ENCODE data around the gene NOS2. TPM values are rescaled to one million over a fixed set of nuclear protein-coding genes. Genes with fewer than 3 reads are reported as not detected.

The NOS2 gene
- total and polyA plus RNA-seq, 10 donors = 0.02 to 0.69 (median 0.13) TPM; not detected in 1

GRCh38 chr17:27783440-27784350 lies 16.6 kb downstream of the NOS2 start:
- 76 to 90% (median 83%) methylated on average over 7 to 9 of the region's 9 CpGs for WGBS, 5 donors
- intact Hi-C loops (cut with DNase I; ENCODE audit: low total_unique reads) = no loop called here
- DNase-seq = no peak
- H3K4me1 ChIP-seq = peaks cover 0 to 6% (median 0%) of the 10 kb centered on the region in 6 donors
- H3K27ac ChIP-seq = peak overlapping the region in 1 of 8 donors; percentile 9
- no peak overlapping the region for H3K4me3 ChIP-seq
- TF ChIP-seq CTCF (IDR thresholded peaks at IDR 0.05 in 8 of 11, conservative IDR thresholded peaks at IDR 0.05 in 3 of 11) (no peak), POLR2AphosphoS5 (IDR thresholded peaks at IDR 0.05) (no peak), POLR2A (IDR thresholded peaks at IDR 0.05) (no peak)
- no peaks in the 10 kb centered on the region for H3K36me3 ChIP-seq
- no peaks in the 10 kb centered on the region for H3K9me3 ChIP-seq
- H3K27me3 ChIP-seq (replicated peaks in 1 of 7) = no peaks in the 10 kb centered on the region

GRCh38 chr17:27782791-27783206 lies 17.5 kb downstream of the NOS2 start:
- H3K4me3 ChIP-seq = no peak overlapping the region
- no peak for DNase-seq
- H3K27ac ChIP-seq = peak overlapping the region in 1 of 8 donors; percentile 33
- H3K36me3 ChIP-seq = no peaks in the 10 kb centered on the region
- TF ChIP-seq CTCF (IDR thresholded peaks at IDR 0.05 in 8 of 11, conservative IDR thresholded peaks at IDR 0.05 in 3 of 11) = no peak
- no peak for TF ChIP-seq POLR2A (IDR thresholded peaks at IDR 0.05)
- peak in 2 of 3 donors; percentile 43 to 46 for TF ChIP-seq POLR2AphosphoS5 (IDR thresholded peaks at IDR 0.05)
- H3K27me3 ChIP-seq (replicated peaks in 1 of 7) = no peaks in the 10 kb centered on the region
- H3K9me3 ChIP-seq = no peaks in the 10 kb centered on the region
- peaks cover 0 to 6% (median 0%) of the 10 kb centered on the region in 6 donors for H3K4me1 ChIP-seq
- intact Hi-C loops (cut with DNase I; ENCODE audit: low total_unique reads) = no loop called here
- WGBS, 5 donors = 30 to 55% (median 35%) methylated on average over 7 of the region's 7 CpGs

- intact Hi-C loops (cut with DNase I; ENCODE audit: low total_unique reads) = no loop called here
- Histone ChIP-seq H3K27ac (no peak overlapping the region), H3K4me1 (peaks cover 0 to 6% (median 0%) of the 10 kb centered on the region in 6 donors), H3K36me3 (no peaks in the 10 kb centered on the region), H3K27me3 (replicated peaks in 1 of 7) (no peaks in the 10 kb centered on the region), H3K9me3 (no peaks in the 10 kb centered on the region), H3K4me3 (no peak overlapping the region)
- no peak for DNase-seq
- 92 to 95% (median 94%) methylated on average over 7 to 20 of the region's 20 CpGs for WGBS, 5 donors
- no peak for TF ChIP-seq CTCF (IDR thresholded peaks at IDR 0.05 in 8 of 11, conservative IDR thresholded peaks at IDR 0.05 in 3 of 11)
- no peak for TF ChIP-seq POLR2AphosphoS5 (IDR thresholded peaks at IDR 0.05)
- no peak for TF ChIP-seq POLR2A (IDR thresholded peaks at IDR 0.05)
Measured at GRCh38 chr17:27780828-27781404, 19.4 kb downstream of the NOS2 start.

Measured in spleen (tissue), 11 donors.